ENCODE measurements around the gene KRT7. TPM values are rescaled to one million over a fixed set of nuclear protein-coding genes. Genes with fewer than 3 reads are reported as not detected.

KRT7 gene
- total RNA-seq, 1 donor, result not detected

- Histone ChIP-seq H3K9me3 (ENCODE audit: low read depth, low read length) (no peaks in the 10 kb centered on the region), H3K27me3 (ENCODE audit: insufficient read depth, low read length) (no peaks in the 10 kb centered on the region), H3K4me1 (ENCODE audit: insufficient read depth, low read length) (peaks cover 12% of the 10 kb centered on the region), H3K4me3 (ENCODE audit: low read length) (no peak overlapping the region)
Observed at GRCh38 chr12:52215587-52216031, 17.4 kb upstream of the KRT7 start.

- Histone ChIP-seq H3K27me3 (ENCODE audit: insufficient read depth, low read length) (no peaks in the 10 kb centered on the region), H3K9me3 (ENCODE audit: low read depth, low read length) (no peaks in the 10 kb centered on the region), H3K4me3 (ENCODE audit: low read length) (no peak overlapping the region), H3K4me1 (ENCODE audit: insufficient read depth, low read length) (peaks cover 8% of the 10 kb centered on the region)
Observed at GRCh38 chr12:52216100-52216499, 16.9 kb upstream of the KRT7 start.

DNA sequence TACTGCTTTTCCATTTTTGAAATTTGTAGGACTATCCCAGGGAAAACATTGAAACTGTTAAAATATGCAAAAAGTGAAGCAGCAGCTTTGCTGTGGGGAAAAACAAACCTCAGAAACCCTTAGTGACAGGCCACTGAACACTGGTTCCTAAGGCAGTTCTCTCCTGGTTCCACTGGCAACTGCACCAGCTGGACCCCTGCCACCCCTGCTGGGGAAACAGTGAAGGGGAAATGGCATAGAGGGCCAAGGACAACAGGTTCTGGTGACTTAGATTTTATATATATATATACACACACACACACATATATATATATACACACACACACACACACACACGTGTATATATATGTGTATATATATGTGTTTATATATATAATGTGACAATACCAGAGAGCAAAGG is 16.2 kb upstream of the KRT7 start:
- Histone ChIP-seq H3K27me3 (ENCODE audit: insufficient read depth, low read length) (peaks cover 2% of the 10 kb centered on the region), H3K4me1 (ENCODE audit: insufficient read depth, low read length) (peaks cover 10% of the 10 kb centered on the region), H3K9me3 (ENCODE audit: low read depth, low read length) (no peaks in the 10 kb centered on the region), H3K4me3 (ENCODE audit: low read length) (no peak overlapping the region)

DNA sequence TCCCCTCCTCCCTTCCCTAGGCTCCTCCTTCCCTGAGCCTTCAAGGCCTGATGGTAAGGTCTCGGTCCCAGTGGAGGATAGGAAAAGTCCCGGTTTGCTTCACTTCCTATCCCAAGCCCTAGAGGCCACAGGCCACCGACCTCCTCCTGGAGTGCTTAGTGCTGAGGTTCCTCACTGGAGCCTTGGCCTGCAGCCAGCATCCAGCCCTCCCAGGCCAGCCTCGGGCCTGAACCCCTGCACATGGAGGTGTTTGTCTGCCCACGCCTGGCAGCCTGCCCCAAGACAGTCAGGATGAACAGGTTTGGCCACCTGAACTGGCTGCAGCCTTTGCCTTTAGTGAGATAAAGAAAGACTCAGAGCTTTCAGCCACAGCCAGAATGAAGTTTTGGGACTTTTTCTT is 15.8 kb upstream of the KRT7 start:
- Histone ChIP-seq H3K4me1 (ENCODE audit: insufficient read depth, low read length) (peaks cover 14% of the 10 kb centered on the region), H3K27me3 (ENCODE audit: insufficient read depth, low read length) (peaks cover 6% of the 10 kb centered on the region), H3K9me3 (ENCODE audit: low read depth, low read length) (no peaks in the 10 kb centered on the region), H3K4me3 (ENCODE audit: low read length) (no peak overlapping the region)

DNA sequence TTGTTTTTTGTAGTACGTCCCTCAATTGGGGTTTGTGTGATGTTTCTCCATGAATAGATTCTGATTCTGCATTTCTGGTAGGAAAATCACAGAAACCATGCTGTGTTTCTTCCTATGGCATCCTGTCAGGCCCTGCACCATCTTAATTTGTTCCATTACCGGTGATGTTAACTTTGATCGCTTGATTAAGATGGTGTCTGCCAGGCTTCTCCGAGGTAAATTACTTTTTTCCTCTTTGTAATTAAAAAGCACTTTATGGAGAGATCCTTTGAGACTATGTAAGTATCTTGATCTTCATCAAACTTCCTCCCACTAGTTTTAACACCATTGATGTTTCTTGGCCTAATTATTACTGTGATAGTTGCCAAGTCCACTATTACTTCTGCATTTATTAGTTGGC is 15.0 kb upstream of the KRT7 start:
- Histone ChIP-seq H3K4me3 (ENCODE audit: low read length) (no peak overlapping the region), H3K27me3 (ENCODE audit: insufficient read depth, low read length) (peaks cover 12% of the 10 kb centered on the region), H3K4me1 (ENCODE audit: insufficient read depth, low read length) (peaks cover 19% of the 10 kb centered on the region), H3K9me3 (ENCODE audit: low read depth, low read length) (no peaks in the 10 kb centered on the region)

DNA sequence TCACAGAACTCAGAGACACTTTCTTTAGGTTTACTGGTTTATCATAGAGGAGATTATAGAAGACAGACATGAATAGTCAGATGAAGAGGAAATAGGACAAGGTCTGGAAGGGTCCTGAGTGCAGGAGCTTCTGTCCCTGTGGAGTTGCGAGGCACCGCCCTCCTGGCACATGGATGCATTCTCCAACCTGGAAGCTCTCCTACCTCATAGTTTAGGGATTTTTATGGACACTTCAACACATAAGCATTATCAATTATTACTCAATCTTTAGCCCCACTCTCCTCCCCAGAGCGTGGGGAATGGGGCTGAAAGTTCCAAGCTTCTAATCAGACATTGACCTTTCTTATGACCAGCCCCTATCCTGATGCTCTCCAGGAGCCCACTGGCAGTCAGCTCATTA is 12.6 kb upstream of the KRT7 start:
- Histone ChIP-seq H3K9me3 (ENCODE audit: low read depth, low read length) (no peaks in the 10 kb centered on the region), H3K4me1 (ENCODE audit: insufficient read depth, low read length) (peaks cover 15% of the 10 kb centered on the region), H3K27me3 (ENCODE audit: insufficient read depth, low read length) (peaks cover 20% of the 10 kb centered on the region), H3K4me3 (ENCODE audit: low read length) (no peak overlapping the region)

GRCh38 chr12:52221070-52221781 is 11.8 kb upstream of the KRT7 start:
- no peak overlapping the region for H3K4me3 ChIP-seq (ENCODE audit: low read length)
- no peaks in the 10 kb centered on the region for H3K9me3 ChIP-seq (ENCODE audit: low read depth, low read length)
- peaks cover 23% of the 10 kb centered on the region for H3K4me1 ChIP-seq (ENCODE audit: insufficient read depth, low read length)
- H3K27me3 ChIP-seq (ENCODE audit: insufficient read depth, low read length), result peaks cover 22% of the 10 kb centered on the region

DNA sequence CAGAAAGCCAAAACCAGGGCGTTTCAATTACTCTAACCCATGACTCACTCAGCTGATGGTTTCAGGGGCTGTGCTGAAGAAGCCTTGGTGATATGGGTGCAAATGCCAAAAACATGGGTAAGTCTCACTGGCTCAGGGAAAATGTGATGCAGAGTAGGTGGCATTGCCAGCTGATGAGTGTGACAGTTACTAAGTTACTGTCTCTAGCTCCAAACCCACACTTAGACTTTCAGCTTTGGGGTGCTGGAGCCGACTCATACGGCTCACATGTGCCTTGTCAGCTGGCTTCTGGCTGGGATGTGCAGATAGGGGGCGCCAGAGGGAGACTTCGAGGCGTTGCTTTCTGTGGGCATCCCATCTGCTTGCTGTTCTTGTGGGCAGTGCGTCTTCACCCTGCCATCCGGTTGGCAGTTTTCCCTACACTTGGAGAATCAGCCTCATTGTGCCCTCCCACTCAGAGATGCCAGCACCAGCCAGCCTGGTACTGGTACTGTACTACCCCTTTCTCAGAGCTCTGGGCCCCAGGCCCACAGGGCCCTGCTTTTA is 11.1 kb upstream of the KRT7 start:
- H3K9me3 ChIP-seq (ENCODE audit: low read depth, low read length), result no peaks in the 10 kb centered on the region
- peaks cover 22% of the 10 kb centered on the region for H3K27me3 ChIP-seq (ENCODE audit: insufficient read depth, low read length)
- H3K4me3 ChIP-seq (ENCODE audit: low read length), result no peak overlapping the region
- peaks cover 29% of the 10 kb centered on the region for H3K4me1 ChIP-seq (ENCODE audit: insufficient read depth, low read length)

GRCh38 chr12:52222692-52223091 is 10.4 kb upstream of the KRT7 start:
- Histone ChIP-seq H3K4me3 (ENCODE audit: low read length) (no peak overlapping the region), H3K27me3 (ENCODE audit: insufficient read depth, low read length) (peaks cover 22% of the 10 kb centered on the region), H3K9me3 (ENCODE audit: low read depth, low read length) (no peaks in the 10 kb centered on the region), H3K4me1 (ENCODE audit: insufficient read depth, low read length) (peaks cover 36% of the 10 kb centered on the region)

- peaks cover 36% of the 10 kb centered on the region for H3K4me1 ChIP-seq (ENCODE audit: insufficient read depth, low read length)
- no peak overlapping the region for H3K4me3 ChIP-seq (ENCODE audit: low read length)
- H3K27me3 ChIP-seq (ENCODE audit: insufficient read depth, low read length), result peaks cover 22% of the 10 kb centered on the region
- H3K9me3 ChIP-seq (ENCODE audit: low read depth, low read length), result no peaks in the 10 kb centered on the region
Observed at GRCh38 chr12:52223406-52224039, 9.5 kb upstream of the KRT7 start.

DNA sequence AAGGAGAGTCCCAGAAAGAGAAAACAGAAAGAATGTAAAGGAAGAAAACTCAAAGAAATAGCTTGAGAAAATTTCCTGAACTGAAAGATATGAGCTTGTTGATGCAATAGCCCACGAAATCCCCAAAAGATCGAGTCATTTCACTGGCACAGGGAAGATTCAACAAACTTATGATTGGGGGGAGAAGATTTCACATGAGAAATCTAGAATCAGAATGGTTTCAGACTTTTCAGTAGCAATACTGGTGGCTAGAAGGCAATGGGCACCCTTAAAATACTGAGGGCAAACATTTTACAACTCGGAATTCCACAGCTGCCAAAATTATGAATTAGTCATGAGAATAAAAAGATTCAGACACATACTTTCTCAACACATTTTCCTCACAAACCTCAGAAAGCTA is 8.9 kb upstream of the KRT7 start:
- peaks cover 36% of the 10 kb centered on the region for H3K4me1 ChIP-seq (ENCODE audit: insufficient read depth, low read length)
- H3K4me3 ChIP-seq (ENCODE audit: low read length), result no peak overlapping the region
- H3K9me3 ChIP-seq (ENCODE audit: low read depth, low read length), result no peaks in the 10 kb centered on the region
- H3K27me3 ChIP-seq (ENCODE audit: insufficient read depth, low read length), result peaks cover 22% of the 10 kb centered on the region

- Histone ChIP-seq H3K4me1 (ENCODE audit: insufficient read depth, low read length) (peaks cover 36% of the 10 kb centered on the region), H3K27me3 (ENCODE audit: insufficient read depth, low read length) (peaks cover 25% of the 10 kb centered on the region), H3K4me3 (ENCODE audit: low read length) (no peak overlapping the region), H3K9me3 (ENCODE audit: low read depth, low read length) (no peaks in the 10 kb centered on the region)
Observed at GRCh38 chr12:52225752-52226151, 7.3 kb upstream of the KRT7 start.

DNA sequence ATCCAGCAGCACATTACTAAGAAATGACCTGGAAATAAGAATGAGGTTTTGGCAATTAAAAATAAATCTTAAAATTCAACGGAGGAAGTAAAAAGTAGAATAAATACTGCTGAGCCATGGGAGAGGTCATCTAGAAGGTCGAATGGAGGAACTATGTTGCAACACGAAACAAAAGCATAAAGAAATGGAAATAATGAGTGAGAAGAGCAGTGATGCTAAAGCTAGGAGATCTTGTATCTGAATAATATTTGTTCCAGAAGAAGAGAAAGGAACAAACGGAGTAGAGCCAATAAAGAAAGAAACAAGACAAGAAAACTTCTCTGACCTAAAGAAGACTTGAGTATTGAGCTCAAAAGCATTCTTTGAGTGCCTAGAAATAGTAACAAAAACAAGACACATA is 6.6 kb upstream of the KRT7 start:
- Histone ChIP-seq H3K27me3 (ENCODE audit: insufficient read depth, low read length) (peaks cover 27% of the 10 kb centered on the region), H3K4me3 (ENCODE audit: low read length) (no peak overlapping the region), H3K4me1 (ENCODE audit: insufficient read depth, low read length) (peaks cover 36% of the 10 kb centered on the region), H3K9me3 (ENCODE audit: low read depth, low read length) (no peaks in the 10 kb centered on the region)

GRCh38 chr12:52227606-52228166 is 5.4 kb upstream of the KRT7 start:
- Histone ChIP-seq H3K27me3 (ENCODE audit: insufficient read depth, low read length) (peaks cover 28% of the 10 kb centered on the region), H3K9me3 (ENCODE audit: low read depth, low read length) (no peaks in the 10 kb centered on the region), H3K4me1 (ENCODE audit: insufficient read depth, low read length) (peaks cover 26% of the 10 kb centered on the region), H3K4me3 (ENCODE audit: low read length) (no peak overlapping the region)

DNA sequence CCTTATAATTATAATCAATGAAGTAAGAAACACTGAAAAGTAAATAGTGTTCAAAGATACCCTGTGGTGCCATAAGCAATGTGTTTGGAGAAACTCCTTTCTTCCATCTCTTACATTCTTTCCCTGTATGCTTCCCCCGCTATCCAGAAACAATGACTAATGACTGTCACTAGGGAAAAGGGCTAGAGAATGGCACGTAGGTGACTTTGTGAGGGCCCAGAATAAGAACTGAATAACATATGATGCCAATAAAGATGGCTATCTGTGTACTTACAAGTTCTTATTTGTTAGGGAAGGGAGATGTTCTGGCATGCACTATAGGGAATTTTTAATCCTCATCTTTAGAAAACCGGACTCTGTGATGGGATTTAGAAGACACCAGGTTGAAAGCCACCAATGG is 4.7 kb upstream of the KRT7 start:
- Histone ChIP-seq H3K4me1 (ENCODE audit: insufficient read depth, low read length) (peaks cover 26% of the 10 kb centered on the region), H3K9me3 (ENCODE audit: low read depth, low read length) (no peaks in the 10 kb centered on the region), H3K4me3 (ENCODE audit: low read length) (no peak overlapping the region), H3K27me3 (ENCODE audit: insufficient read depth, low read length) (peaks cover 29% of the 10 kb centered on the region)
